CD14-positive monocyte (primary cell): Measurements from ENCODE around the gene INIP. TPM values are rescaled to one million over a fixed set of nuclear protein-coding genes. Genes with fewer than 3 reads are reported as not detected.

Experiments used
- DNase-seq, 3 donors: peaks; one replicate each; pipeline ENCODE4 v3.0.0-alpha.2; 2011 to 2022
- H2AFZ ChIP-seq: 2 replicates; pipeline ENCODE4 v1.6.0; 2012; ENCODE audit warnings: mild to moderate bottlenecking, low read depth, low read length, inconsistent platforms; ENCODE audit not compliant: insufficient read depth, poor library complexity, severe bottlenecking
- H3K27ac ChIP-seq, 2 donors: 1 replicate in 1 of 2; 2 replicates in 1 of 2; pipeline ENCODE4 v1.5.1; 2012 to 2013; ENCODE audit warnings: low read length in 2 of 2, control low read depth in 1 of 2, inconsistent platforms in 1 of 2, low read depth in 1 of 2, mild to moderate bottlenecking in 1 of 2
- H3K27me3 ChIP-seq, 2 donors: one replicate each; pipeline versions ENCODE4 v1.6.0 to v1.6.1; 2011 to 2013; ENCODE audit warnings: low read length in 2 of 2; ENCODE audit not compliant: control insufficient read depth in 2 of 2, insufficient read depth in 2 of 2
- H3K36me3 ChIP-seq, 2 donors: replicated peaks in 1 of 2; 1 replicate in 1 of 2; 2 replicates in 1 of 2; pipeline versions ENCODE4 v1.5.1 to v1.6.1; 2012 to 2013; ENCODE audit warnings: low read length in 2 of 2, control low read depth in 1 of 2, inconsistent platforms in 1 of 2, mild to moderate bottlenecking in 1 of 2; ENCODE audit not compliant: insufficient read depth in 2 of 2, control insufficient read depth in 1 of 2
- H3K4me1 ChIP-seq, 2 donors: 1 replicate in 1 of 2; 2 replicates in 1 of 2; pipeline versions ENCODE4 v1.5.1 to v1.6.1; 2012 to 2013; ENCODE audit warnings: low read length in 2 of 2, control low read depth in 1 of 2, inconsistent platforms in 1 of 2, mild to moderate bottlenecking in 1 of 2, moderate library complexity in 1 of 2; ENCODE audit not compliant: insufficient read depth in 2 of 2, control insufficient read depth in 1 of 2
- H3K4me2 ChIP-seq: replicated peaks from 2 replicates; pipeline ENCODE3; 2012; ENCODE audit warnings: low read length, moderate library complexity, mild to moderate bottlenecking; ENCODE audit not compliant: poor library complexity, severe bottlenecking; ENCODE audit errors: extremely low read depth
- H3K4me3 ChIP-seq, 3 experiments: fragments of 200-600 bp in 1 of 3; sonication (generic) in 1 of 3; replicated peaks in 1 of 3; 1 replicate in 2 of 3; 2 replicates in 1 of 3; pipeline ENCODE4 v1.5.1; 2011 to 2013; ENCODE audit warnings: low read length in 3 of 3, mild to moderate bottlenecking in 3 of 3, control low read depth in 2 of 3, low read depth in 2 of 3, inconsistent platforms in 1 of 3, moderate library complexity in 1 of 3
- H3K79me2 ChIP-seq: 2 replicates; pipeline ENCODE4 v1.6.0; 2012; ENCODE audit warnings: mild to moderate bottlenecking, control low read depth, inconsistent platforms, low read length, moderate library complexity; ENCODE audit not compliant: insufficient read depth
- H3K9ac ChIP-seq: 2 replicates; pipeline ENCODE4 v1.6.0; 2017; ENCODE audit warnings: low read length, mild to moderate bottlenecking; ENCODE audit not compliant: insufficient read depth, poor library complexity, severe bottlenecking
- H3K9me3 ChIP-seq, 2 donors: replicated peaks in 1 of 2; 1 replicate in 1 of 2; 2 replicates in 1 of 2; pipeline versions ENCODE4 v1.5.1 to v1.6.1; 2012 to 2013; ENCODE audit warnings: low read length in 2 of 2, control low read depth in 1 of 2; ENCODE audit not compliant: control insufficient read depth in 1 of 2, insufficient read depth in 1 of 2
- H4K20me1 ChIP-seq: 2 replicates; pipeline ENCODE4 v1.6.0; 2012; ENCODE audit warnings: mild to moderate bottlenecking, low read length, control low read depth, moderate library complexity; ENCODE audit not compliant: insufficient read depth
- H3K27ac Mint-ChIP-seq, 7 donors: one replicate each; pipeline ENCODE4 v1.8.0; 2020; ENCODE audit warnings: mild to moderate bottlenecking in 7 of 7, mixed read lengths in 7 of 7, moderate library complexity in 6 of 7, inconsistent platforms in 2 of 7
- H3K27me3 Mint-ChIP-seq, 3 donors: one replicate each; pipeline ENCODE4 v1.8.0; 2021 to 2022; ENCODE audit warnings: low read depth in 3 of 3, mild to moderate bottlenecking in 3 of 3, mixed read lengths in 3 of 3, moderate library complexity in 3 of 3, inconsistent platforms in 1 of 3
- H3K36me3 Mint-ChIP-seq, 2 donors: one replicate each; pipeline ENCODE4 v1.8.0; 2020; ENCODE audit warnings: mixed read lengths in 2 of 2, inconsistent platforms in 1 of 2, mild to moderate bottlenecking in 1 of 2
- H3K4me1 Mint-ChIP-seq: one replicate; pipeline ENCODE4 v1.8.0; 2020; ENCODE audit warnings: mild to moderate bottlenecking, mixed read lengths
- H3K4me3 Mint-ChIP-seq, 2 donors: one replicate each; pipeline ENCODE4 v1.8.0; 2020; ENCODE audit warnings: mild to moderate bottlenecking in 2 of 2, mixed read lengths in 2 of 2, moderate library complexity in 1 of 2
- H3K9me3 Mint-ChIP-seq, 7 donors: one replicate each; pipeline ENCODE4 v1.8.0; 2020 to 2022; ENCODE audit warnings: mixed read lengths in 7 of 7, mild to moderate bottlenecking in 6 of 7, moderate library complexity in 6 of 7, inconsistent platforms in 2 of 7
- WGBS: methylation state at CpG from one replicate; pipeline ENCODE4 v1.1.5; 2013; ENCODE audit warnings: missing lambda C conversion rate; ENCODE audit not compliant: insufficient coverage; 5-methylcytosine and 5-hydroxymethylcytosine counted together
- intact Hi-C, 2 donors: fragments of 100-400 bp; cut with micrococcal nuclease; formaldehyde crosslinking; loops; one replicate each; pipeline versions ENCODE4 v1.15.0 to v1.15.1; 2023
- polyA plus RNA-seq, 3 donors: library from polyadenylated mRNA; depleted of rRNA in 1 of 3; unstranded in 2 of 3; stranded (reverse) in 1 of 3; fragments of 300-500 nt in 2 of 3; fragments of >200 nt in 1 of 3; fragmentation: Illumina TruSeq in 2 of 3; gene quantifications; 1 replicate in 2 of 3; 2 replicates in 1 of 3; pipeline ENCODE4 v1.2.3, GENCODE V29; 2012 to 2021
- TF ChIP-seq, protein P1 (sequence below): fragments of 200-600 bp; IDR thresholded peaks from one replicate; pipeline ENCODE4 v1.8.0; 2022; ENCODE audit warnings: antibody characterized with exemption, mild to moderate bottlenecking

Gene INIP
- polyA plus RNA-seq, 3 donors: 10.7 to 53.0 (median 49.0) TPM

DNA sequence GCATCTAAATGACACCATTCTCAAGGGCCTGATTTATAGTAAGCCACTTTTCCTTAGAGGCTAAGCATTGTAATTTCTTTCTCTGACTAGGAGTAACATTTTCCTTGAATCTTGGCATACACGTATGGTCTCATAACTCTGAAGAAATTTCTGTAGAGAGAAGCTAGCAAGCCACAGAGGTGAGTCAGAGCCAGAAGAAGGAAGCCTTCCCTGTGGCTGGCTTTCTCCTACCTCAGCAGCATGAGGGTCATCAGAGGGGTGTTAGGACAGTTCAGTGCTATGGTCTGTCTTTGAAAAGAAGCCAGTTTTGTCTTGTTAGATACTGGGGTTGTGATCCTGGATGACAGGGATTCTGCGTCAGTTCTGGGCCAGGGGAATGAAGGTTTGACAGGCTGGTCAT, 35.8 kb upstream of the INIP start:
- Mint-ChIP-seq H3K9me3 (peaks cover 0 to 5% (median 0%) of the 10 kb centered on the region in 7 donors), H3K4me3 (peak overlapping the region; percentile 3 to 21), H3K27me3 (no peaks in the 10 kb centered on the region), H3K27ac (peak overlapping the region; percentile 84 to 98 (median 93)), H3K36me3 (peaks cover 7 to 18% of the 10 kb centered on the region in 2 donors), H3K4me1 (peaks cover 79% of the 10 kb centered on the region)
- Histone ChIP-seq H3K4me1 (peaks cover 71 to 88% of the 10 kb centered on the region in 2 donors), H2AFZ (no peak overlapping the region), H3K36me3 (no peaks in the 10 kb centered on the region), H3K27me3 (no peaks in the 10 kb centered on the region), H3K4me3 (peak overlapping the region in 1 of 3 experiments; percentile 53), H3K4me2 (peak overlapping the region; percentile 77), H3K9ac (no peak overlapping the region), H3K27ac (peak overlapping the region; percentile 69 to 82), H3K79me2 (peaks cover 81% of the 10 kb centered on the region), H4K20me1 (peaks cover 70% of the 10 kb centered on the region), H3K9me3 (no peaks in the 10 kb centered on the region)
- intact Hi-C loops: loop anchor here (5.0 kb wide), 4 partner anchors 36 to 571 kb away; partner anchors contain the start of gene INIP (in 1 of the 2)
- WGBS: 91% methylated on average over 1 of the region's 2 CpGs
- DNase-seq: peak; percentile 56 to 81 (median 74)
- TF ChIP-seq, protein P1, sequence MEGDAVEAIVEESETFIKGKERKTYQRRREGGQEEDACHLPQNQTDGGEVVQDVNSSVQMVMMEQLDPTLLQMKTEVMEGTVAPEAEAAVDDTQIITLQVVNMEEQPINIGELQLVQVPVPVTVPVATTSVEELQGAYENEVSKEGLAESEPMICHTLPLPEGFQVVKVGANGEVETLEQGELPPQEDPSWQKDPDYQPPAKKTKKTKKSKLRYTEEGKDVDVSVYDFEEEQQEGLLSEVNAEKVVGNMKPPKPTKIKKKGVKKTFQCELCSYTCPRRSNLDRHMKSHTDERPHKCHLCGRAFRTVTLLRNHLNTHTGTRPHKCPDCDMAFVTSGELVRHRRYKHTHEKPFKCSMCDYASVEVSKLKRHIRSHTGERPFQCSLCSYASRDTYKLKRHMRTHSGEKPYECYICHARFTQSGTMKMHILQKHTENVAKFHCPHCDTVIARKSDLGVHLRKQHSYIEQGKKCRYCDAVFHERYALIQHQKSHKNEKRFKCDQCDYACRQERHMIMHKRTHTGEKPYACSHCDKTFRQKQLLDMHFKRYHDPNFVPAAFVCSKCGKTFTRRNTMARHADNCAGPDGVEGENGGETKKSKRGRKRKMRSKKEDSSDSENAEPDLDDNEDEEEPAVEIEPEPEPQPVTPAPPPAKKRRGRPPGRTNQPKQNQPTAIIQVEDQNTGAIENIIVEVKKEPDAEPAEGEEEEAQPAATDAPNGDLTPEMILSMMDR: no peak

DNA sequence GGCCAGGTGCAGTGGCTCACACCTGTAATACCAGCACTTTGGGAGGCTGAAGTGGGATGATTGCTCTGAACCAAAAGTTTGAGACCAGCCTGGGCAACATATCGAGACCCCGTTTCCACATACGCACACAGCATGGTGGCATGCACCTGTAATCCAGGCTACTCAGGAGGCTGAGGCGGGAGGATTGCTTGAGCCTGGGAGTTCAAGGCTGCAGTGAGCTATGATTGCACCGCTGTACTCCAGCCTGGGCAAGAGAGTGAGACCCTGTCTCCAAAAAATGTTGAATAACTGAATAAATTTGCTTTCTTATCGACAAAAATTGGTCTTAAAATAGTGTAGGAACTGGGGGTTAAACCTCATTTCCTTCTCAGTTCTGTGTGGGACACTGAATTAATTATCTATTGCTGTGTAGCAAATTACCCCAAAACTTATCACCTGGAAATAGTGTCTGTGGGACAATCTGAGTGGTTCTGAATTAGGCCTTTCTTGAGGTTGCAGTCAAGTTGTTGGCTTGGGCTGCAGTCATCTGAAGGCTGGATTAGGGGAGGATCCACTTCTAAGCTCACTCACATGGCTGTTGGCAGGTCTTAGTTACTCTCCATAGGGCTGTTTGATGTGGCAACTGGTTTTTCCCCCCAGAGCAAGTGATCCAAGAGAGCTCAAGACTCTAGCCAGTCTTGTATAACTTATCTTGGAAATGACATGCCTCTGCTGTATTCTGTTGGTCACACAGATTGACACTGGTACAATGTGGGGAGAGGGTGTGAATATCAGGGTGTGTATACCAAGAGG, 34.6 kb upstream of the INIP start:
- intact Hi-C loops: loop anchor here (5.0 kb wide), 4 partner anchors 35 to 570 kb away; partner anchors contain the start of gene INIP (in 1 of the 2)
- Histone ChIP-seq H2AFZ (no peak overlapping the region), H3K4me1 (peaks cover 71 to 88% of the 10 kb centered on the region in 2 donors), H3K9ac (no peak overlapping the region), H4K20me1 (peaks cover 58% of the 10 kb centered on the region), H3K79me2 (peaks cover 69% of the 10 kb centered on the region), H3K4me3 (peak overlapping the region in 1 of 3 experiments; percentile 81), H3K27me3 (no peaks in the 10 kb centered on the region), H3K9me3 (no peaks in the 10 kb centered on the region), H3K4me2 (peak overlapping the region; percentile 77), H3K27ac (peak overlapping the region in 1 of 2 donors; percentile 82), H3K36me3 (no peaks in the 10 kb centered on the region)
- H3K4me3 Mint-ChIP-seq: peak overlapping the region; percentile 87 to 95
- peaks cover 78% of the 10 kb centered on the region for H3K4me1 Mint-ChIP-seq
- peak overlapping the region; percentile 58 to 97 (median 68) for H3K27ac Mint-ChIP-seq
- TF ChIP-seq, protein P1: no peak
- WGBS: 78% methylated on average over 5 of the region's 6 CpGs
- H3K9me3 Mint-ChIP-seq: peaks cover 0 to 3% (median 0%) of the 10 kb centered on the region in 7 donors
- no peaks in the 10 kb centered on the region for H3K27me3 Mint-ChIP-seq
- peaks cover 2 to 9% of the 10 kb centered on the region in 2 donors for H3K36me3 Mint-ChIP-seq
- peak in 1 of 3 donors; percentile 13 for DNase-seq
